ENCODE measurements around the gene KDM5B. TPM values are rescaled to one million over a fixed set of nuclear protein-coding genes. Genes with fewer than 3 reads are reported as not detected.

KDM5B gene
- total RNA-seq, 2 experiments from 2014 or later: not detected

DNA sequence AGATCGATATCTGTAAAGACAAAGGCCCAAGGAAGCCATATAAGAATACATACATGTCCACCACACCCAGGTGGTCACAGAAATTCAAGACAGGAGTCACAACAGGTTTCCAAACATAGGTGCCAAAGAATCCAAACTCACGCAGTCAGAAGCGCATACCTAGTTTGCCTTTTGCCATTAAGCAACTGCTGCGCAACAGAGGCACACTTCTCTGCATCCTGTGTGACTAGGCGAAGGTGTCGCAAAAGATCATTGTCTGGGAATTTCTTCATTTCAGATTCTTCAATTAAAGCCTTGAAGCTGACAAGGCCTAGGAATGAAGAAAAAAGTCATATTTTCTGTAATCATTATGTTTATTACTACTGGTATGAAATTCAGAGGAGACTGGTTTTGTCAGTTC lies 65.7 kb downstream of the KDM5B start:
- no TSS peak for BruUV-seq (replicated peaks)
- POLR2A ChIA-PET: no interaction called here
- H3K79me2 ChIP-seq (ENCODE audit: insufficient read depth, low read depth, low read length): no peaks in the 10 kb centered on the region
- intact Hi-C loops (cut with micrococcal nuclease; ENCODE audit: unreplicated experiment): no loop called here
- H3K27ac ChIP-seq (ENCODE audit: low read depth, low read length, poor library complexity, severe bottlenecking): no peak overlapping the region
- DNase-seq (ENCODE audit: low spot score): no peak
- H3K4me2 ChIP-seq (ENCODE audit: low read length): no peak overlapping the region
- H3K4me1 ChIP-seq (ENCODE audit: insufficient read depth, low read length, poor library complexity, severe bottlenecking): no peaks in the 10 kb centered on the region
- no peaks in the 10 kb centered on the region for H4K20me1 ChIP-seq (ENCODE audit: insufficient read depth, low read length)
- H3K9me2 ChIP-seq (ENCODE audit: insufficient read depth, low read length): no peaks in the 10 kb centered on the region
- no peak overlapping the region for H2AFZ ChIP-seq (ENCODE audit: low read length)
- no peaks in the 10 kb centered on the region for H3K36me3 ChIP-seq (ENCODE audit: insufficient read depth, low read length)
- CTCF ChIA-PET (ENCODE audit: unreplicated experiment): interaction anchor here (0.6 kb wide), 1 partner anchor 880 kb away, joined by 4 read pairs; no protein-coding TSS in a partner anchor
- H3K4me3 ChIP-seq (ENCODE audit: low read depth, low read length, poor library complexity, severe bottlenecking): no peak overlapping the region
- H3K9me3 ChIP-seq (ENCODE audit: low read length): no peaks in the 10 kb centered on the region
- TF ChIP-seq EZH2phosphoT487 (IDR thresholded peaks at IDR 0.05; ENCODE audit: borderline replicate concordance, low read depth, low read length): no peak
- TF ChIP-seq, protein P1, sequence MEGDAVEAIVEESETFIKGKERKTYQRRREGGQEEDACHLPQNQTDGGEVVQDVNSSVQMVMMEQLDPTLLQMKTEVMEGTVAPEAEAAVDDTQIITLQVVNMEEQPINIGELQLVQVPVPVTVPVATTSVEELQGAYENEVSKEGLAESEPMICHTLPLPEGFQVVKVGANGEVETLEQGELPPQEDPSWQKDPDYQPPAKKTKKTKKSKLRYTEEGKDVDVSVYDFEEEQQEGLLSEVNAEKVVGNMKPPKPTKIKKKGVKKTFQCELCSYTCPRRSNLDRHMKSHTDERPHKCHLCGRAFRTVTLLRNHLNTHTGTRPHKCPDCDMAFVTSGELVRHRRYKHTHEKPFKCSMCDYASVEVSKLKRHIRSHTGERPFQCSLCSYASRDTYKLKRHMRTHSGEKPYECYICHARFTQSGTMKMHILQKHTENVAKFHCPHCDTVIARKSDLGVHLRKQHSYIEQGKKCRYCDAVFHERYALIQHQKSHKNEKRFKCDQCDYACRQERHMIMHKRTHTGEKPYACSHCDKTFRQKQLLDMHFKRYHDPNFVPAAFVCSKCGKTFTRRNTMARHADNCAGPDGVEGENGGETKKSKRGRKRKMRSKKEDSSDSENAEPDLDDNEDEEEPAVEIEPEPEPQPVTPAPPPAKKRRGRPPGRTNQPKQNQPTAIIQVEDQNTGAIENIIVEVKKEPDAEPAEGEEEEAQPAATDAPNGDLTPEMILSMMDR (conservative IDR thresholded peaks at IDR 0.05; ENCODE audit: low read length): no peak

DNA sequence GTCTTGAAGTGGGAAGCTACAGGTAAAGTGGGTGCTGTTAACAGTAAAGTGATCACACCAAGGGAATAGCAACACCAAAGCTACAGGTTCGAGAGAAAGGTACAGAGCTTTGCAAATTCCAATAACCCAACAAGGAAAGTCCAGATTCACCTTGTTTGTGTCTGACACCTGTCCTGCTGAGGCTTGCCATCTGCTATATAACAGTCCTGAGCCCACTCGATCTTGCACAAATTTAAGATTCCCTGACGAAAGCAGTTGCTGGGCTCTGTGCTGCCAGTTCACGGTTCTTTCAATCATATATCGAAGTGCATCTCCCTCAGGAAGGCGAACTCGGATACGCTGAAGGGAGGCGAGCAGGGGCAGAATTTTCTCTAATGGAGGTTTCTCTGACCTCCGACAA lies 75.0 kb downstream of the KDM5B start:
- intact Hi-C loops (cut with micrococcal nuclease; ENCODE audit: unreplicated experiment): no loop called here
- H4K20me1 ChIP-seq (ENCODE audit: insufficient read depth, low read length): no peaks in the 10 kb centered on the region
- H3K9me2 ChIP-seq (ENCODE audit: insufficient read depth, low read length): no peaks in the 10 kb centered on the region
- no peak for DNase-seq (ENCODE audit: low spot score)
- H3K27ac ChIP-seq (ENCODE audit: low read depth, low read length, poor library complexity, severe bottlenecking): no peak overlapping the region
- ChIA-PET POLR2A (no interaction called here), CTCF (ENCODE audit: unreplicated experiment) (no interaction called here)
- H3K4me2 ChIP-seq (ENCODE audit: low read length): no peak overlapping the region
- H3K4me1 ChIP-seq (ENCODE audit: insufficient read depth, low read length, poor library complexity, severe bottlenecking): no peaks in the 10 kb centered on the region
- no peaks in the 10 kb centered on the region for H3K9me3 ChIP-seq (ENCODE audit: low read length)
- H3K79me2 ChIP-seq (ENCODE audit: insufficient read depth, low read depth, low read length): no peaks in the 10 kb centered on the region
- no TSS peak for BruUV-seq (replicated peaks)
- H2AFZ ChIP-seq (ENCODE audit: low read length): no peak overlapping the region
- no peaks in the 10 kb centered on the region for H3K36me3 ChIP-seq (ENCODE audit: insufficient read depth, low read length)
- no peak overlapping the region for H3K4me3 ChIP-seq (ENCODE audit: low read depth, low read length, poor library complexity, severe bottlenecking)
- TF ChIP-seq, protein P1 (conservative IDR thresholded peaks at IDR 0.05; ENCODE audit: low read length): no peak
- no peak for TF ChIP-seq EZH2phosphoT487 (IDR thresholded peaks at IDR 0.05; ENCODE audit: borderline replicate concordance, low read depth, low read length)

DNA sequence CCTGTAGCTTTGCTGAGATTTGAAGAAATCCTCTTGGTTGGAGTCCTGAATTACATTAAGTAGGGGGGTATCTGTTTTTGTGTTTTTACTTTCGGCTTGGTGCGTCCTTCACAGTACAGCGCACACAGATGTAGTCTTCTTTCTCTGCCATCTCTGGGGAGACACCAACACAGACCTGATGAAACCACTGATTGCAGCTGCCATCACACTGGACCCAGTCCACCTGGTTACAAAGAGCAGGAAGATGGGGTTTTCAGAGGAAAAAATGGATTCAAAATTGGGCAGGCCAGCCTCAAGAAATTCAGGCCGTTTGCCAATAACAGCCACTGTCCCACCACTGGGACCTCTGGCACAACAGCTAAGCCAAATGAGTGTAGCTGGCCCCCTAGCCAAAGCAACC lies 79.3 kb downstream of the KDM5B start:
- Histone ChIP-seq H3K9me2 (ENCODE audit: insufficient read depth, low read length) (no peaks in the 10 kb centered on the region), H4K20me1 (ENCODE audit: insufficient read depth, low read length) (no peaks in the 10 kb centered on the region), H2AFZ (ENCODE audit: low read length) (no peak overlapping the region), H3K4me3 (ENCODE audit: low read depth, low read length, poor library complexity, severe bottlenecking) (no peak overlapping the region), H3K36me3 (ENCODE audit: insufficient read depth, low read length) (no peaks in the 10 kb centered on the region), H3K27ac (ENCODE audit: low read depth, low read length, poor library complexity, severe bottlenecking) (no peak overlapping the region), H3K4me1 (ENCODE audit: insufficient read depth, low read length, poor library complexity, severe bottlenecking) (no peaks in the 10 kb centered on the region), H3K79me2 (ENCODE audit: insufficient read depth, low read depth, low read length) (no peaks in the 10 kb centered on the region), H3K9me3 (ENCODE audit: low read length) (no peaks in the 10 kb centered on the region), H3K4me2 (ENCODE audit: low read length) (no peak overlapping the region)
- DNase-seq (ENCODE audit: low spot score): peak; percentile 18
- TF ChIP-seq, protein P1 (conservative IDR thresholded peaks at IDR 0.05; ENCODE audit: low read length): no peak
- no peak for TF ChIP-seq EZH2phosphoT487 (IDR thresholded peaks at IDR 0.05; ENCODE audit: borderline replicate concordance, low read depth, low read length)
- no TSS peak for BruUV-seq (replicated peaks)
- intact Hi-C loops (cut with micrococcal nuclease; ENCODE audit: unreplicated experiment): no loop called here
- CTCF ChIA-PET (ENCODE audit: unreplicated experiment): no interaction called here
- POLR2A ChIA-PET: interaction anchor here (1.0 to 1.3 kb wide), 2 partner anchors 12 to 466 kb away, joined by 3 to 4 read pairs; no protein-coding TSS in a partner anchor
